ENCODE measurements around the gene KISS1R.
"Not testable (repeated sequence)": the region's sequence is repeated elsewhere in the genome, so short reads cannot be mapped to it uniquely, and the experiment has no call there.

The KISS1R gene

GRCh38 chr19:955803-956765, 39.0 kb downstream of the KISS1R start:
- no peak for DNase-seq

- DNase-seq: no peak
These were observed 39.8 kb downstream of the KISS1R start for GRCh38 chr19:956766-957440.

GRCh38 chr19:957578-957977, 40.4 kb downstream of the KISS1R start:
- DNase-seq: not testable (repeated sequence)

GRCh38 chr19:958967-959855, 42.1 kb downstream of the KISS1R start:
- no peak for DNase-seq

GRCh38 chr19:960020-960419, 42.9 kb downstream of the KISS1R start:
- DNase-seq: no peak

- DNase-seq: no peak
These were observed 43.4 kb downstream of the KISS1R start for GRCh38 chr19:960601-960938.

GRCh38 chr19:961866-962620, 44.9 kb downstream of the KISS1R start:
- no peak for DNase-seq

GRCh38 chr19:962683-963400, 45.7 kb downstream of the KISS1R start:
- no peak for DNase-seq

- no peak for DNase-seq
These were observed 46.4 kb downstream of the KISS1R start for GRCh38 chr19:963486-963951.

- no peak for DNase-seq
These were observed 47.0 kb downstream of the KISS1R start for GRCh38 chr19:964116-964520.

- DNase-seq: no peak
These were observed 47.9 kb downstream of the KISS1R start for GRCh38 chr19:964761-965694.

GRCh38 chr19:966485-967088, 49.5 kb downstream of the KISS1R start:
- no peak for DNase-seq
